Gastrocnemius medialis (tissue), 4 donors: Measurements from ENCODE around the gene SEC23IP. TPM values are rescaled to one million over a fixed set of nuclear protein-coding genes. Genes with fewer than 3 reads are reported as not detected.

ENCODE experiments used
- ATAC-seq, 2 donors: fragments of 150-250 bp; one replicate each; pipeline ENCODE4 v1.9.1; 2016
- DNase-seq, 2 donors: peaks; one replicate each; pipeline ENCODE4 v3.0.0-alpha.2; 2019
- H3K27ac ChIP-seq, 4 donors: fragments of 200-600 bp; sonication (generic); 1 replicate in 1 of 4; 2 replicates in 3 of 4; pipeline ENCODE4 v1.5.1; 2016 to 2018; ENCODE audit warnings: mild to moderate bottlenecking in 2 of 4, moderate library complexity in 1 of 4
- H3K27me3 ChIP-seq, 3 donors: fragments of 200-600 bp; sonication (generic) in 2 of 3; 1 replicate in 1 of 3; 2 replicates in 2 of 3; pipeline versions ENCODE4 v1.5.1 to v1.6.0; 2016 to 2019; ENCODE audit warnings: mild to moderate bottlenecking in 1 of 3, moderate library complexity in 1 of 3
- H3K36me3 ChIP-seq, 2 donors: fragments of 200-600 bp; sonication (generic) in 1 of 2; one replicate each; pipeline ENCODE4 v1.5.1; 2017 to 2018
- H3K4me1 ChIP-seq, 2 donors: fragments of 200-600 bp; sonication (generic) in 1 of 2; one replicate each; pipeline ENCODE4 v1.5.1; 2016 to 2017; ENCODE audit warnings: mild to moderate bottlenecking in 2 of 2
- H3K4me3 ChIP-seq, 4 donors: fragments of 200-600 bp; sonication (generic) in 3 of 4; 1 replicate in 1 of 4; 2 replicates in 3 of 4; pipeline ENCODE4 v1.5.1; 2016 to 2019; ENCODE audit warnings: mild to moderate bottlenecking in 2 of 4
- H3K9me3 ChIP-seq, 3 donors: fragments of 200-600 bp; sonication (generic) in 2 of 3; 1 replicate in 1 of 3; 2 replicates in 2 of 3; pipeline ENCODE4 v1.5.1; 2016 to 2019
- POLR2A ChIP-seq, 2 donors: fragments of 450-650 bp; IDR thresholded peaks; one replicate each; pipeline ENCODE4 v1.6.1; 2017; ENCODE audit warnings: antibody characterized with exemption in 2 of 2, mild to moderate bottlenecking in 2 of 2, moderate library complexity in 2 of 2
- in situ Hi-C, 4 donors: fragments of 200-750 bp; cut with MboI; loops; one replicate each; pipeline versions ENCODE4 v1.15.0 to v1.8.0; 2017; ENCODE audit warnings: low sequenced_read_pairs in 4 of 4
- intact Hi-C: fragments of 100-400 bp; cut with DNase I; formaldehyde crosslinking; loops from one replicate; pipeline ENCODE4 v1.15.1; 2023; ENCODE audit warnings: low total_unique reads
- total RNA-seq, 4 donors: library from RNA; depleted of rRNA; stranded (reverse); fragments of >200 nt; gene quantifications; one replicate each; pipeline versions ENCODE4 v1.1.0 to v1.2.3, GENCODE V29; 2016
- TF ChIP-seq, protein P1 (sequence below), 5 experiments: fragments of 450-650 bp in 3 of 5; fragments of 200-600 bp in 2 of 5; sonication (generic) in 2 of 5; IDR thresholded peaks in 4 of 5; conservative IDR thresholded peaks in 1 of 5; 1 replicate in 4 of 5; 2 replicates in 1 of 5; pipeline ENCODE4 v1.5.1; 2016 to 2019; ENCODE audit warnings: antibody characterized with exemption in 5 of 5, mild to moderate bottlenecking in 3 of 5, moderate library complexity in 3 of 5

Gene SEC23IP
- total RNA-seq = 10 to 100 TPM; 12.6 to 28.6 (median 21.6) TPM

DNA sequence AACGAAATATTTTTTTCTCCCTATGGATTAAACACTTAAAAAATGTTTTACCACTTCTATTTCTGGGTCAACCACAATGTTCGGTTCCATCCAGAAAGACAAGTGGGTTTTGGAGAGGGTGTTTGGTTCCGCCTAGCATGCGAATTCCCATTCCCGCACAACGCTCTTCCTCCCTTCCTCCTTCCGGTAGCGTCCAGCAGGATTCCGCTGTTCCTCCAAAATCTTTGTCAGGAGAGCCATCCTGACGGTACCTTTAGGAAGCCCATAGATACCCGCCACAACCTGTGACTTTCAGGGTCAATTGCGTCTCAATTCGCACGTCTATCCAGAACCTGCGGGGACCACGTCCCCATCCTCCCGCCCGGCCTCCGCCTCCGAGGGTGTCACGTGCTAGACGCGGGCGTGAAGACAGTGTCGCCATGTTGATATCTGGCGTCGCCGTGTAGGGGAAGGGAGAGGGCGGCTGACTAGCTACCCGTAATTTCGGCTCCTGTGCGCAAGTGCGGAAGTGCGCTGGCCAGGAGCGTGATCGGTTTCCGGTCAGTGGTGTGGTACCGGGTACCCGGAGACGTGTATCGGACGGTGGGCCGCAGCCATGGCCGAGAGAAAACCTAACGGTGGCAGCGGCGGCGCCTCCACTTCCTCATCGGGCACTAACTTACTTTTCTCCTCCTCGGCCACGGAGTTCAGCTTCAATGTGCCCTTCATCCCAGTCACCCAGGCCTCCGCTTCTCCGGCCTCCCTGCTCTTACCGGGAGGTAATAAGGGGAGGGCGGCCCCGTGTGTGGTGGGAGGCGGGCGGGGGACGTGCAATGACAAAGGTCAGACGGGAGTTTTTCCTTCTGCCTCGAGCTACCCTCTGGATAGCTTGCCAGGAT is at the start of gene SEC23IP:
TSS of gene SEC23IP (plus strand) at position 543 of the 878 bp plus-strand sequence. CDS start at position 596, 53 bp downstream.
- H3K27ac ChIP-seq = peak within 1 kb of the TSS; percentile 88 to 97 (median 94)
- in situ Hi-C loops = no loop called here
- DNase-seq (peak; percentile 94 to 96), ATAC-seq (peak; percentile 100)
- TF ChIP-seq POLR2A (IDR thresholded peaks at IDR 0.05) = peak; percentile 75 to 90
- TF ChIP-seq, protein P1, sequence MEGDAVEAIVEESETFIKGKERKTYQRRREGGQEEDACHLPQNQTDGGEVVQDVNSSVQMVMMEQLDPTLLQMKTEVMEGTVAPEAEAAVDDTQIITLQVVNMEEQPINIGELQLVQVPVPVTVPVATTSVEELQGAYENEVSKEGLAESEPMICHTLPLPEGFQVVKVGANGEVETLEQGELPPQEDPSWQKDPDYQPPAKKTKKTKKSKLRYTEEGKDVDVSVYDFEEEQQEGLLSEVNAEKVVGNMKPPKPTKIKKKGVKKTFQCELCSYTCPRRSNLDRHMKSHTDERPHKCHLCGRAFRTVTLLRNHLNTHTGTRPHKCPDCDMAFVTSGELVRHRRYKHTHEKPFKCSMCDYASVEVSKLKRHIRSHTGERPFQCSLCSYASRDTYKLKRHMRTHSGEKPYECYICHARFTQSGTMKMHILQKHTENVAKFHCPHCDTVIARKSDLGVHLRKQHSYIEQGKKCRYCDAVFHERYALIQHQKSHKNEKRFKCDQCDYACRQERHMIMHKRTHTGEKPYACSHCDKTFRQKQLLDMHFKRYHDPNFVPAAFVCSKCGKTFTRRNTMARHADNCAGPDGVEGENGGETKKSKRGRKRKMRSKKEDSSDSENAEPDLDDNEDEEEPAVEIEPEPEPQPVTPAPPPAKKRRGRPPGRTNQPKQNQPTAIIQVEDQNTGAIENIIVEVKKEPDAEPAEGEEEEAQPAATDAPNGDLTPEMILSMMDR (IDR thresholded peaks at IDR 0.05 in 4 of 5, conservative IDR thresholded peaks at IDR 0.05 in 1 of 5) = peak in 2 of 5 experiments; percentile 8 to 18
- intact Hi-C loops = loop anchor here (1.0 kb wide), 3 partner anchors 20 to 295 kb away; partner anchors contain the start of gene MCMBP
- peaks cover 33 to 34% of the 10 kb centered on the region in 2 donors for H3K4me1 ChIP-seq
- H3K9me3 ChIP-seq = no peaks in the 10 kb centered on the region
- H3K36me3 ChIP-seq = no peaks in the 10 kb centered on the region
- no peaks in the 10 kb centered on the region for H3K27me3 ChIP-seq
- peak within 1 kb of the TSS; percentile 85 to 100 (median 98) for H3K4me3 ChIP-seq

GRCh38 chr10:119845656-119846055 is 46.9 kb upstream of the SEC23IP start:
- DNase-seq (no peak), ATAC-seq (no peak)
- peaks cover 0 to 96% of the 10 kb centered on the region in 2 donors for H3K36me3 ChIP-seq
- H3K27ac ChIP-seq = no peak overlapping the region
- no peak for TF ChIP-seq POLR2A (IDR thresholded peaks at IDR 0.05)
- TF ChIP-seq, protein P1 (IDR thresholded peaks at IDR 0.05 in 4 of 5, conservative IDR thresholded peaks at IDR 0.05 in 1 of 5) = no peak
- in situ Hi-C loops (no loop called here), intact Hi-C loops (no loop called here)
- no peak overlapping the region for H3K4me3 ChIP-seq
- H3K9me3 ChIP-seq = no peaks in the 10 kb centered on the region
- no peaks in the 10 kb centered on the region for H3K27me3 ChIP-seq
- no peaks in the 10 kb centered on the region for H3K4me1 ChIP-seq

DNA sequence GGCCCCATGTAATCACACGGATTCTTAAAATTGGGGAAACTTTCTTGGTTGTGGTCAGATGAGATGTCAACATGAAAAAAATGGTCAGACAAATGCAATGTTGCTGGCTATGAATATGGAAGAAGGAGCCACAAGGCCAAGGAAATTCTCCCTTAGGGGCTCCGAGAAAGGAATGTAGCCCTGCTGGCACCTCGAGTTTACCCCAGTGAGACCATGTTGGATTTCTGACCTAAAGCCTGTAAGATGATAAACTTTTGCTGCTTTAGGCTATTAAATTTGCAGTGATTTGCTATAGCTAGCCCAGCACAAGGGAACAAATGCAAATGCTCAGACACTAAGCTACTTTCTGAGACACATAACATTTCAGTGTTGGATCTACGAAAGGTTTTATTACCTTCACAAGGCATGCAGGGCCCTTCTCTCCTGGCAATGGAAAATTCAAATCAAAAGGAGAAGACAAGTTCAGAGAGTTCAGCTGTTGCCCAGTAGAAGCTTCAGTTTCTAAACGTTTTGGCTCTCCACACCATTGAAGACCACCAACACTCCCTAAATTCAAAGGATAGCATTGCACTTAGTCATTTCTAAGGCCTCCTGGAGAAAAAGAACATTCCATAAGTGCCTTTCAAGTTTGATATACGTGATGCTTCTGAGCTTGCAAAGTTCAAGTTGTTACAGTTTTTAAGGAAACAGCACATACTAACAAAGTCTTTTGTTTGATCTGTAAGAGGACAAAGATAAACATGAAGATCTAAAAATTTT is 43.3 kb upstream of the SEC23IP start:
- TF ChIP-seq, protein P1 (IDR thresholded peaks at IDR 0.05 in 4 of 5, conservative IDR thresholded peaks at IDR 0.05 in 1 of 5) = no peak
- no peak for TF ChIP-seq POLR2A (IDR thresholded peaks at IDR 0.05)
- Histone ChIP-seq H3K27ac (no peak overlapping the region), H3K9me3 (no peaks in the 10 kb centered on the region), H3K36me3 (peaks cover 0 to 94% of the 10 kb centered on the region in 2 donors), H3K4me1 (peaks cover 6 to 14% of the 10 kb centered on the region in 2 donors), H3K27me3 (no peaks in the 10 kb centered on the region), H3K4me3 (no peak overlapping the region)
- ATAC-seq (no peak), DNase-seq (no peak)
- in situ Hi-C loops = no loop called here
- intact Hi-C loops = no loop called here

GRCh38 chr10:119849944-119850343 is 42.6 kb upstream of the SEC23IP start:
- intact Hi-C loops (no loop called here), in situ Hi-C loops (loop anchor here (10.0 to 25.0 kb wide), 5 partner anchors 95 to 688 kb away; partner anchors contain the start of gene SFXN4 (in 1 of the 4))
- Histone ChIP-seq H3K27ac (no peak overlapping the region), H3K4me1 (peaks cover 6 to 14% of the 10 kb centered on the region in 2 donors), H3K4me3 (no peak overlapping the region), H3K27me3 (no peaks in the 10 kb centered on the region), H3K9me3 (no peaks in the 10 kb centered on the region), H3K36me3 (peaks cover 0 to 94% of the 10 kb centered on the region in 2 donors)
- DNase-seq (no peak), ATAC-seq (no peak)
- TF ChIP-seq, protein P1 (IDR thresholded peaks at IDR 0.05 in 4 of 5, conservative IDR thresholded peaks at IDR 0.05 in 1 of 5) = no peak
- TF ChIP-seq POLR2A (IDR thresholded peaks at IDR 0.05) = no peak
